ENCODE results near the gene SPATA1.

SPATA1 gene

GRCh38 chr1:84506002-84506728, at the start of gene SPATA1, which contains the start of gene GNG5:
SPATA1 (plus strand) TSS chr1:84506386; CDS start chr1:84516360, 9,974 bp downstream.
GNG5 (minus strand) TSS chr1:84506581; CDS start chr1:84506091, 490 bp downstream.
- Histone ChIP-seq H3K4me3 (ENCODE audit: low read length) (peak within 1 kb of the TSS; percentile 98), H3K9me3 (ENCODE audit: insufficient read depth, low read depth, low read length) (peaks cover 5% of the 10 kb centered on the region; the same call in 1 of the 2 replicates), H3K27me3 (ENCODE audit: insufficient read depth, low read length) (peaks cover 10% of the 10 kb centered on the region; the same call in 1 of the 2 replicates), H3K4me1 (ENCODE audit: insufficient read depth, low read length) (peaks cover 17% of the 10 kb centered on the region), H3K9ac (ENCODE audit: low read depth, low read length) (peak within 1 kb of the TSS; percentile 94; the same call in 1 of the 2 replicates), H3K36me3 (ENCODE audit: insufficient read depth, low read depth, low read length) (peaks cover 4% of the 10 kb centered on the region; the same call in 1 of the 2 replicates), H3K27ac (ENCODE audit: low read length) (peak within 1 kb of the TSS; percentile 39)

- Histone ChIP-seq H3K4me1 (ENCODE audit: insufficient read depth, low read length) (no peaks in the 10 kb centered on the region), H3K27me3 (ENCODE audit: insufficient read depth, low read length) (peaks cover 36% of the 10 kb centered on the region), H3K9ac (ENCODE audit: low read depth, low read length) (no peak overlapping the region), H3K27ac (ENCODE audit: low read length) (no peak overlapping the region), H3K4me3 (ENCODE audit: low read length) (no peak overlapping the region), H3K9me3 (ENCODE audit: insufficient read depth, low read depth, low read length) (no peaks in the 10 kb centered on the region), H3K36me3 (ENCODE audit: insufficient read depth, low read depth, low read length) (no peaks in the 10 kb centered on the region)
Observed at GRCh38 chr1:84462118-84462517, 44.1 kb upstream of the SPATA1 start.

GRCh38 chr1:84467298-84467697, 38.9 kb upstream of the SPATA1 start:
- no peak overlapping the region for H3K9ac ChIP-seq (ENCODE audit: low read depth, low read length)
- no peaks in the 10 kb centered on the region for H3K36me3 ChIP-seq (ENCODE audit: insufficient read depth, low read depth, low read length)
- no peak overlapping the region for H3K4me3 ChIP-seq (ENCODE audit: low read length)
- H3K27me3 ChIP-seq (ENCODE audit: insufficient read depth, low read length) = peaks cover 78% of the 10 kb centered on the region
- H3K4me1 ChIP-seq (ENCODE audit: insufficient read depth, low read length) = no peaks in the 10 kb centered on the region
- no peak overlapping the region for H3K27ac ChIP-seq (ENCODE audit: low read length)
- no peaks in the 10 kb centered on the region for H3K9me3 ChIP-seq (ENCODE audit: insufficient read depth, low read depth, low read length)

- Histone ChIP-seq H3K4me1 (ENCODE audit: insufficient read depth, low read length) (no peaks in the 10 kb centered on the region), H3K27ac (ENCODE audit: low read length) (no peak overlapping the region), H3K9ac (ENCODE audit: low read depth, low read length) (no peak overlapping the region), H3K27me3 (ENCODE audit: insufficient read depth, low read length) (peaks cover 74% of the 10 kb centered on the region), H3K4me3 (ENCODE audit: low read length) (no peak overlapping the region), H3K9me3 (ENCODE audit: insufficient read depth, low read depth, low read length) (peaks cover 8% of the 10 kb centered on the region), H3K36me3 (ENCODE audit: insufficient read depth, low read depth, low read length) (peaks cover 2% of the 10 kb centered on the region)
Observed at GRCh38 chr1:84476225-84476624, 30.0 kb upstream of the SPATA1 start.

GRCh38 chr1:84478876-84479868, 27.0 kb upstream of the SPATA1 start, which contains the start of gene RPF1:
RPF1 (plus strand) TSS chr1:84479266; CDS start chr1:84479282, 16 bp downstream.
- H3K4me1 ChIP-seq (ENCODE audit: insufficient read depth, low read length) = no peaks in the 10 kb centered on the region
- peaks cover 8% of the 10 kb centered on the region for H3K9me3 ChIP-seq (ENCODE audit: insufficient read depth, low read depth, low read length)
- H3K4me3 ChIP-seq (ENCODE audit: low read length) = peak within 1 kb of the TSS; percentile 95
- peak within 1 kb of the TSS; percentile 23 for H3K27ac ChIP-seq (ENCODE audit: low read length)
- peaks cover 44% of the 10 kb centered on the region for H3K27me3 ChIP-seq (ENCODE audit: insufficient read depth, low read length)
- peaks cover 31% of the 10 kb centered on the region for H3K36me3 ChIP-seq (ENCODE audit: insufficient read depth, low read depth, low read length)
- H3K9ac ChIP-seq (ENCODE audit: low read depth, low read length) = peak within 1 kb of the TSS; percentile 81

- Histone ChIP-seq H3K27ac (ENCODE audit: low read length) (no peak overlapping the region), H3K9ac (ENCODE audit: low read depth, low read length) (peak overlapping the region; percentile 81; the same call in 1 of the 2 replicates), H3K36me3 (ENCODE audit: insufficient read depth, low read depth, low read length) (peaks cover 40% of the 10 kb centered on the region), H3K4me3 (ENCODE audit: low read length) (peak overlapping the region; percentile 95), H3K9me3 (ENCODE audit: insufficient read depth, low read depth, low read length) (peaks cover 8% of the 10 kb centered on the region), H3K27me3 (ENCODE audit: insufficient read depth, low read length) (peaks cover 36% of the 10 kb centered on the region), H3K4me1 (ENCODE audit: insufficient read depth, low read length) (no peaks in the 10 kb centered on the region)
Observed at GRCh38 chr1:84479998-84480397, 26.2 kb upstream of the SPATA1 start.

- Histone ChIP-seq H3K4me3 (ENCODE audit: low read length) (peak overlapping the region; percentile 95), H3K27ac (ENCODE audit: low read length) (no peak overlapping the region), H3K4me1 (ENCODE audit: insufficient read depth, low read length) (no peaks in the 10 kb centered on the region), H3K27me3 (ENCODE audit: insufficient read depth, low read length) (peaks cover 29% of the 10 kb centered on the region), H3K36me3 (ENCODE audit: insufficient read depth, low read depth, low read length) (peaks cover 46% of the 10 kb centered on the region), H3K9me3 (ENCODE audit: insufficient read depth, low read depth, low read length) (peaks cover 8% of the 10 kb centered on the region), H3K9ac (ENCODE audit: low read depth, low read length) (no peak overlapping the region)
Observed at GRCh38 chr1:84480650-84481049, 25.5 kb upstream of the SPATA1 start.

GRCh38 chr1:84481317-84481716, 24.9 kb upstream of the SPATA1 start:
- Histone ChIP-seq H3K27ac (ENCODE audit: low read length) (no peak overlapping the region), H3K9ac (ENCODE audit: low read depth, low read length) (no peak overlapping the region), H3K9me3 (ENCODE audit: insufficient read depth, low read depth, low read length) (peaks cover 8% of the 10 kb centered on the region), H3K27me3 (ENCODE audit: insufficient read depth, low read length) (peaks cover 23% of the 10 kb centered on the region), H3K4me1 (ENCODE audit: insufficient read depth, low read length) (no peaks in the 10 kb centered on the region), H3K4me3 (ENCODE audit: low read length) (no peak overlapping the region), H3K36me3 (ENCODE audit: insufficient read depth, low read depth, low read length) (peaks cover 51% of the 10 kb centered on the region)

- Histone ChIP-seq H3K9ac (ENCODE audit: low read depth, low read length) (no peak overlapping the region), H3K27me3 (ENCODE audit: insufficient read depth, low read length) (no peaks in the 10 kb centered on the region), H3K27ac (ENCODE audit: low read length) (no peak overlapping the region), H3K36me3 (ENCODE audit: insufficient read depth, low read depth, low read length) (peaks cover 70% of the 10 kb centered on the region), H3K4me3 (ENCODE audit: low read length) (no peak overlapping the region), H3K9me3 (ENCODE audit: insufficient read depth, low read depth, low read length) (no peaks in the 10 kb centered on the region), H3K4me1 (ENCODE audit: insufficient read depth, low read length) (no peaks in the 10 kb centered on the region)
Observed at GRCh38 chr1:84488107-84488506, 18.1 kb upstream of the SPATA1 start.

GRCh38 chr1:84489766-84490165, 16.4 kb upstream of the SPATA1 start:
- peaks cover 70% of the 10 kb centered on the region for H3K36me3 ChIP-seq (ENCODE audit: insufficient read depth, low read depth, low read length)
- no peaks in the 10 kb centered on the region for H3K9me3 ChIP-seq (ENCODE audit: insufficient read depth, low read depth, low read length)
- no peaks in the 10 kb centered on the region for H3K27me3 ChIP-seq (ENCODE audit: insufficient read depth, low read length)
- no peak overlapping the region for H3K9ac ChIP-seq (ENCODE audit: low read depth, low read length)
- no peak overlapping the region for H3K27ac ChIP-seq (ENCODE audit: low read length)
- H3K4me1 ChIP-seq (ENCODE audit: insufficient read depth, low read length) = no peaks in the 10 kb centered on the region
- no peak overlapping the region for H3K4me3 ChIP-seq (ENCODE audit: low read length)

- H3K4me3 ChIP-seq (ENCODE audit: low read length) = no peak overlapping the region
- H3K9me3 ChIP-seq (ENCODE audit: insufficient read depth, low read depth, low read length) = no peaks in the 10 kb centered on the region
- H3K36me3 ChIP-seq (ENCODE audit: insufficient read depth, low read depth, low read length) = peaks cover 86% of the 10 kb centered on the region
- H3K27ac ChIP-seq (ENCODE audit: low read length) = no peak overlapping the region
- H3K9ac ChIP-seq (ENCODE audit: low read depth, low read length) = no peak overlapping the region
- no peaks in the 10 kb centered on the region for H3K4me1 ChIP-seq (ENCODE audit: insufficient read depth, low read length)
- H3K27me3 ChIP-seq (ENCODE audit: insufficient read depth, low read length) = no peaks in the 10 kb centered on the region
Observed at GRCh38 chr1:84492726-84493125, 13.5 kb upstream of the SPATA1 start.

Measured in iPS-20b (cell line).